Measurements from ENCODE around the gene ZGRF1. TPM values are rescaled to one million over a fixed set of nuclear protein-coding genes. Genes with fewer than 3 reads are reported as not detected.
A peak's percentile ranks its signal among the peaks of the same experiment; 100 is the strongest.

The ZGRF1 gene
- total and polyA plus RNA-seq, 9 of the 15 experiments (the other 6 are each of a cell fraction or from before 2014, with no cell fraction given): 8.8 to 35.2 (median 22.0) TPM

- peak in 1 of 2 experiments; percentile 23; a peak in 1 of 4 replicates for TF ChIP-seq MLLT1 (IDR thresholded peaks at IDR 0.05)
- TF ChIP-seq RB1 (IDR thresholded peaks at IDR 0.05; ENCODE audit: low read depth): peak; percentile 48; the same call in 1 of the 2 replicates
- TF ChIP-seq CTBP1 (IDR thresholded peaks at IDR 0.05; ENCODE audit: borderline replicate concordance): peak; percentile 54; the same call in 1 of the 2 replicates
- peak; percentile 45; the same call in 1 of the 2 replicates for TF ChIP-seq JUNB (CRISPR knock-in tag; conservative IDR thresholded peaks at IDR 0.05)
- peak; percentile 41 for TF ChIP-seq NFIC (IDR thresholded peaks at IDR 0.05)
- TF ChIP-seq ZNF609 (CRISPR knock-in tag; IDR thresholded peaks at IDR 0.05; ENCODE audit: borderline replicate concordance): no peak
- peak; percentile 54 for TF ChIP-seq NEUROD1 (IDR thresholded peaks at IDR 0.05; ENCODE audit: borderline replicate concordance, low read depth, low read length, partially characterized antibody)
- TF ChIP-seq CREB3L1 (IDR thresholded peaks at IDR 0.05; ENCODE audit: borderline replicate concordance, low read depth): peak; percentile 59
- TF ChIP-seq POLR2AphosphoS5 (IDR thresholded peaks at IDR 0.05; ENCODE audit: control insufficient read depth, insufficient read depth, low read depth, low read length): 0 out of 2 replicates have a peak, but pooled peaks have one; percentile 24
- TF ChIP-seq THRAP3 (IDR thresholded peaks at IDR 0.05; ENCODE audit: borderline replicate concordance): no peak
- peak; percentile 83 to 87 for TF ChIP-seq FOXK2 (conservative IDR thresholded peaks at IDR 0.05 in 1 of 2, IDR thresholded peaks at IDR 0.05 in 1 of 2; ENCODE audit: low read depth in 2 of 2)
- TF ChIP-seq ZNF282 (CRISPR knock-in tag; IDR thresholded peaks at IDR 0.05): no peak
- TF ChIP-seq CSDE1 (IDR thresholded peaks at IDR 0.05): peak in 1 of 2 experiments; percentile 70; a peak in 2 of 4 replicates
- no peak for TF ChIP-seq YBX1 (IDR thresholded peaks at IDR 0.05)
- no peak for TF ChIP-seq TSHZ1 (CRISPR knock-in tag; IDR thresholded peaks at IDR 0.05)
- peak; percentile 73 for TF ChIP-seq SUPT5H (IDR thresholded peaks at IDR 0.05)
Observed at GRCh38 chr4:112636688-112637551, at the start of gene ZGRF1, which contains the start of gene LARP7 (continued).
